ENCODE results near the gene PKLR.
"Not testable (repeated sequence)": the region's sequence is repeated elsewhere in the genome, so short reads cannot be mapped to it uniquely, and the experiment has no call there.

The PKLR gene

DNA sequence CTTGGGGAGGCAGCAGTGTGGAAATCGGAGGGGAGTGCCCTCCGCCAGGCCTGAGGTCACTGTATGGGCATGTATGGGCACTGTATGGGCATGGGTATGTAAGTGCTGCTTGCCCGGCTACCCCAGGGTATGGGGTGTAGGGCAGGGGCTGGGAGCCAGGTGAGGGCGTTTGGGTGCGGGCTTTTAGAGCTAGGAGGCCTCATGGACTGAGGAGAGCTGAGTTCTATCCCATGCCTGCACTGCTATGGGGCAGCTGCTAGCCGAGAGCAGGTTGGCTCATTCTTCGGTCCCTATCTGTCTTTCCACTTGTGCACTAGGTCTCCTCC lies 5.3 kb downstream of the PKLR start:
- H3K9me3 ChIP-seq, result no peaks in the 10 kb centered on the region
- H3K4me3 ChIP-seq (ENCODE audit: low read depth in 1 of 2, low read length in 1 of 2), result no peak overlapping the region
- no peak overlapping the region for H3K27ac ChIP-seq
- H3K4me1 ChIP-seq (ENCODE audit: control insufficient read depth in 1 of 2, insufficient read depth in 1 of 2, low read depth in 1 of 2, low read length in 1 of 2), result no peaks in the 10 kb centered on the region
- TF ChIP-seq, protein P1, sequence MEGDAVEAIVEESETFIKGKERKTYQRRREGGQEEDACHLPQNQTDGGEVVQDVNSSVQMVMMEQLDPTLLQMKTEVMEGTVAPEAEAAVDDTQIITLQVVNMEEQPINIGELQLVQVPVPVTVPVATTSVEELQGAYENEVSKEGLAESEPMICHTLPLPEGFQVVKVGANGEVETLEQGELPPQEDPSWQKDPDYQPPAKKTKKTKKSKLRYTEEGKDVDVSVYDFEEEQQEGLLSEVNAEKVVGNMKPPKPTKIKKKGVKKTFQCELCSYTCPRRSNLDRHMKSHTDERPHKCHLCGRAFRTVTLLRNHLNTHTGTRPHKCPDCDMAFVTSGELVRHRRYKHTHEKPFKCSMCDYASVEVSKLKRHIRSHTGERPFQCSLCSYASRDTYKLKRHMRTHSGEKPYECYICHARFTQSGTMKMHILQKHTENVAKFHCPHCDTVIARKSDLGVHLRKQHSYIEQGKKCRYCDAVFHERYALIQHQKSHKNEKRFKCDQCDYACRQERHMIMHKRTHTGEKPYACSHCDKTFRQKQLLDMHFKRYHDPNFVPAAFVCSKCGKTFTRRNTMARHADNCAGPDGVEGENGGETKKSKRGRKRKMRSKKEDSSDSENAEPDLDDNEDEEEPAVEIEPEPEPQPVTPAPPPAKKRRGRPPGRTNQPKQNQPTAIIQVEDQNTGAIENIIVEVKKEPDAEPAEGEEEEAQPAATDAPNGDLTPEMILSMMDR (IDR thresholded peaks at IDR 0.05), result no peak
- peaks cover 67% of the 10 kb centered on the region for H3K27me3 ChIP-seq
- H3K36me3 ChIP-seq, result no peaks in the 10 kb centered on the region

DNA sequence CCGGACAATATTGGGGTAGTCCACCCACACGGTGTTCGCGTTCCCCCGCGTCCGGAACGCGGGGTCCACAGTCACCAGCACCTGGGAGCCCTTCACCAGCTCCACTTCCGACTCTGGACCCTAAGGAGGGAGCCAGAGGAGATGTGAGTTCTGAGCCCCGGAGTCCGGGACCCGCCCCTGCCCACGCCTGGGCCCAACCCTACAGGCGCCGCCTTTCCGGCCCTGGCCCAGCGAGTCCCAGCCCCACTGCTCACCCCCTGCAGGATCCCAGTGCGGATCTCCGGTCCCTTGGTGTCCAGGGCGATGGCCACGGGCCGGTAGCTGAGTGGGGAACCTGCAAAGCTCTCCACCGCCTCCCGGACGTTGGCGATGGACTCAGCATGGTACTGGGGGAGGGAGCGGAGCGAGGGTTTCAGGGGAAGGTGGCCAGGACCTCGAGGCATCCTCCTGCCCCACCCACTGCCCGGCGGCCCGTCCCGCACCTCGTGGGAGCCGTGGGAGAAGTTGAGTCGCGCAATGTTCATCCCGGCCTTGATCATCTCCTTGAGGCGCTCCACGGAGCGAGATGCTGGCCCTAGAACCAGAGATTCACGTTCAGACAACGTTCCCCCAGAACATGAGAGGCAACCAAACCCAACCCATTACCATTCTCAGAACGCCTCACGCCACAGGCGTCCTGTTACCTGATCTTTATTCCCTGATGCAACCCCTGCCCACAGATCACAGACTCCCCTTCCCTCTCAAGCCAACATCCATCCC lies 5.9 kb downstream of the PKLR start:
- no peak overlapping the region for H3K27ac ChIP-seq
- H3K27me3 ChIP-seq, result peaks cover 70% of the 10 kb centered on the region
- H3K4me3 ChIP-seq (ENCODE audit: low read depth in 1 of 2, low read length in 1 of 2), result no peak overlapping the region
- no peaks in the 10 kb centered on the region for H3K9me3 ChIP-seq
- no peaks in the 10 kb centered on the region for H3K4me1 ChIP-seq (ENCODE audit: control insufficient read depth in 1 of 2, insufficient read depth in 1 of 2, low read depth in 1 of 2, low read length in 1 of 2)
- TF ChIP-seq, protein P1 (IDR thresholded peaks at IDR 0.05), result no peak
- H3K36me3 ChIP-seq, result no peaks in the 10 kb centered on the region

DNA sequence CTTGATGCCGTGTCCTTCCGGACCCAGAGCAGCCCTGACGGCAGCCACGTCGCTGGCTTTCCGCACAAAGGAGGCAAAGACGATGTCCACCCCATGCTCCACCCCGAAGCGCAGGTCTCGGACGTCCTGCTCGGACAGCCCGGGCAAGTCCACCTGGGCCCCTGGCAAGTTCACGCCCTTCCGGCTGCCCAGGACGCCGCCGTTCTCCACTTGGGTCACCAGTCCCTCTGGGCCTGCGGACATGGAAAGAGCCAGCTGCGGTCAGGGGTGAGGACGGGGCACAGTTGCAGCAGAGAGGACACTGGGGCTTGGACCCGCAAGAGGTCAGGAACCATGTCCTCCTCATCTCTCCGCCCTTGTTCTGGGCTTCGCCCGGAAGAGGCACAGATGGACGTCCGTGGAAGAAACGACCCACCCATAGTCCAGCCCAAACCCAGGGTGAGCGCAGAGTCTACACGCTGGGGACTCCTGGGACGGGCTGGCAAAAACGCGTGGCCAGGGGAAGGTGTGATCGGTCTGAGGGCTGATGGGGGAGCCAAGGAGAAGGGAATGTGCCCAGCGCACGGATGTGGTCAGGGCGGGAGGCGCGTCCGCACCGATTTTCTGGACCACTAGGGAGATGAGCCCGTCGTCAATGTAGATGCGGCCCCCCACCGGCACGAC lies 6.6 kb downstream of the PKLR start:
- peaks cover 77% of the 10 kb centered on the region for H3K27me3 ChIP-seq

DNA sequence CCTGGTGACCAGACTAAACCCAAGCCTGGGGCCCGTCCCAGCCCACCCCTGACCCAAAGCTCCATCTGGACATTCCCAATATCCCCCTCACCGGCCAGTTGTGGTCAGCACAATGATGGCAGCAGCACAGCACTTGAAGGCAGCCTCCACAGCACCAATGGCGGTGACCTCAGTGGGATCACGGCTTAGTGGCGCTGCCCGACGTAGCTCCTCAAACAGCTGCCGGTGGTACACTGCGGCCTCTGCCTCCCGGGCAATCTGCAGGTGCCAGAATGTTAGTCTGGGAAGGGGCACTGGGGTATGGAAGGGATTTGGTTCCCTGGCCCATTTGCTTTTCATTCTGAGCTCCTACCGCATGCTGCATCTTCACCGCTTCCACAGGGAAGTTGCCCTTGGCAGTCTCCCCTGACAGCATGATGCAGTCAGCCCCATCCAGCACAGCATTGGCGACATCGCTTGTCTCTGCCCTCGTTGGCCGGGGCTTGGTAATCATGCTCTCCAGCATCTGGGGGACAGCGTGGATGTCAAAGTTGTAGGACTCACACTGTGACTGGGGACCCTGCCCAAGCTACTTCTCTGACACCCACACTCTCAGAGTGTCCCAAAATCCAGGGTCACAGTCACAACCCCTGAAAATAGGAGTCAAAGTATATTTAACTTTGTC lies 8.0 kb downstream of the PKLR start:
- H3K4me3 ChIP-seq (ENCODE audit: low read depth in 1 of 2, low read length in 1 of 2), result no peak overlapping the region
- H3K4me1 ChIP-seq (ENCODE audit: control insufficient read depth in 1 of 2, insufficient read depth in 1 of 2, low read depth in 1 of 2, low read length in 1 of 2), result no peaks in the 10 kb centered on the region
- peaks cover 77% of the 10 kb centered on the region for H3K27me3 ChIP-seq
- no peaks in the 10 kb centered on the region for H3K9me3 ChIP-seq
- no peak overlapping the region for H3K27ac ChIP-seq
- H3K36me3 ChIP-seq, result no peaks in the 10 kb centered on the region
- TF ChIP-seq, protein P1 (IDR thresholded peaks at IDR 0.05), result no peak

More for the DNA sequence above, 6.6 kb downstream of the PKLR start:
- Histone ChIP-seq H3K27ac (no peak overlapping the region), H3K4me1 (ENCODE audit: control insufficient read depth in 1 of 2, insufficient read depth in 1 of 2, low read depth in 1 of 2, low read length in 1 of 2) (no peaks in the 10 kb centered on the region), H3K4me3 (ENCODE audit: low read depth in 1 of 2, low read length in 1 of 2) (no peak overlapping the region), H3K36me3 (no peaks in the 10 kb centered on the region), H3K9me3 (no peaks in the 10 kb centered on the region)
- TF ChIP-seq, protein P1 (IDR thresholded peaks at IDR 0.05), result no peak

DNA sequence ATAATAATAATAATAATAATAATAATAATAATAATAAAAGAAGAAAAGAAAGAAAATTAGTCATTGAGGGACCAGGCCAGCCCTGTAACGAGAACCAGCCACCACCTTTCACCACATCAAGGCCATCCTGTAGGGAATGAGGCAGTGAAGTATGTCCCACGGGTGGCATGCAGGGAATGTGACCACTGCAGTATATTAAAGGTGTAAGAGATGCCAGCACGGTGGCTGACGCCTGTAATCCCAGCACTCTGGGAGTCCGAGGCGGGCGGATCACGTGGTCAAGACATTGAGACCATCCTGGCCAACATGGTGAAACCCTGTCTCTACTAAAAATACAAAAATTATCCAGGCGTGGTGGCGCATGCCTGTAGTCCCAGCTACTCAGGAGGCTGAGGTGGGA lies 10.2 kb downstream of the PKLR start:
- not testable (repeated sequence) for H3K4me3 ChIP-seq (ENCODE audit: low read depth in 1 of 2, low read length in 1 of 2); H3K27ac ChIP-seq; H3K4me1 ChIP-seq (ENCODE audit: control insufficient read depth in 1 of 2, insufficient read depth in 1 of 2, low read depth in 1 of 2, low read length in 1 of 2); H3K36me3 ChIP-seq; H3K9me3 ChIP-seq
- H3K27me3 ChIP-seq, result peaks cover 60% of the 10 kb centered on the region

Data from neutrophil (primary cell).